ENCODE results near the gene LMLN. TPM values are rescaled to one million over a fixed set of nuclear protein-coding genes. Genes with fewer than 3 reads are reported as not detected.

Gene LMLN
- total and polyA plus RNA-seq, 2 of the 13 experiments (the other 11 are each of a cell fraction or from before 2014, with no cell fraction given) = 1.2 to 1.8 TPM

DNA sequence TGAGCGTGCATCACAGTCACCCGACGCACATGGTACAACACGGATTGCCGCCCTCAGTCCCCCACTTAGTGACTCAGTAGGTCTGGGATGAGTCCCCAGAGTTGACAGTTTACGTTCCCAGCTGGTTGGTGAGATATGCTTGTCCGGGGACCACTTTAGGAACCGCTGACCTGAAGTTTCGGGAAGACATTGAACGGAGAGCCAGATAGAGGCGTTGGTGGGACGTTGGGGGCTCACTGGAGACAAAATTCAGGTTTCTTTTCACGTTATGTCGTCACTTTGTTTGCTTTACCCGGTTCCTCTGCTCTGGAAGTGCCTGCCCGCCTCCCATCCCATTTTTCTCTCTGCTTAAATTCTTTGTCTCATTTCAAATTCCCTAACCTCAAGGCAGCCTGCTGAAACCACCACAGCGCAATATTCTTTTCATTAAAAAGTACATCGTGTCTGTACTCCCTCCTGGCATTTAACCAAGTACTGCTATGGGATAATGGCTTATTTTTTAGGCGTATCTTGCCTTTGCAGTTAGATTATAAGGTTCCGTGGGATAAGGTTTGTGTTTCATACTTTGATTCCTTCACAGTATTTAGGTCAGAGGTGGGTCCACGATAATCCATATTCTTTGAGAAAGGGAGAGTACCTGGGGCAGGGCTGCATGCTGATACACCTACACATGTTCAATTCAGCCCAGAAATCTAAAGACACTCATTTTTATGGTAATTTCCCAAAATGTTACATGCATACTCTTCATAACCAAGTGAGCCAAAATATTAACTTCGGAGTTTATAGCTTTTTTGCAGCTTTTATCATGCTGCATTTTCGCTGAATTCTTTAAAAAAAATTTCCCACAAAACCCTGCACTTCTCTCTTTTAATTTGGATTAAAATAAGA is 921 bp downstream of the LMLN start (continued):
- TF ChIP-seq POLR2AphosphoS5 (IDR thresholded peaks at IDR 0.05; ENCODE audit: low read depth, low read length) = no peak
- TF ChIP-seq FOXC1 (CRISPR knock-in tag; IDR thresholded peaks at IDR 0.05; ENCODE audit: borderline replicate concordance) = no peak
- 0 out of 2 replicates have a peak, but pooled peaks have one; percentile 1 for TF ChIP-seq ZFP82 (CRISPR knock-in tag; IDR thresholded peaks at IDR 0.05; ENCODE audit: borderline replicate concordance)
- no peak for TF ChIP-seq AGO1 (IDR thresholded peaks at IDR 0.05; ENCODE audit: low read depth, low read length, poor library complexity, severe bottlenecking)
- no peak for TF ChIP-seq ZFP1 (CRISPR knock-in tag; IDR thresholded peaks at IDR 0.05)
- no peak for TF ChIP-seq ZNF496 (CRISPR knock-in tag; IDR thresholded peaks at IDR 0.05; ENCODE audit: insufficient replicate concordance)
- TF ChIP-seq MTF1 (CRISPR knock-in tag; IDR thresholded peaks at IDR 0.05) = no peak
- TF ChIP-seq THRA (CRISPR knock-in tag; IDR thresholded peaks at IDR 0.05; ENCODE audit: borderline replicate concordance) = no peak
- TF ChIP-seq CSRNP1 (CRISPR knock-in tag; IDR thresholded peaks at IDR 0.05) = no peak
- no peak for TF ChIP-seq NR2F6 (IDR thresholded peaks at IDR 0.05)
- TF ChIP-seq NR2F6 (CRISPR knock-in tag; IDR thresholded peaks at IDR 0.05) = no peak
- TF ChIP-seq, protein P1, sequence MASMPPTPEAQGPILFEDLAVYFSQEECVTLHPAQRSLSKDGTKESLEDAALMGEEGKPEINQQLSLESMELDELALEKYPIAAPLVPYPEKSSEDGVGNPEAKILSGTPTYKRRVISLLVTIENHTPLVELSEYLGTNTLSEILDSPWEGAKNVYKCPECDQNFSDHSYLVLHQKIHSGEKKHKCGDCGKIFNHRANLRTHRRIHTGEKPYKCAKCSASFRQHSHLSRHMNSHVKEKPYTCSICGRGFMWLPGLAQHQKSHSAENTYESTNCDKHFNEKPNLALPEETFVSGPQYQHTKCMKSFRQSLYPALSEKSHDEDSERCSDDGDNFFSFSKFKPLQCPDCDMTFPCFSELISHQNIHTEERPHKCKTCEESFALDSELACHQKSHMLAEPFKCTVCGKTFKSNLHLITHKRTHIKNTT (CRISPR knock-in tag; IDR thresholded peaks at IDR 0.05) = no peak
- TF ChIP-seq ZNF451 (CRISPR knock-in tag; IDR thresholded peaks at IDR 0.05) = no peak
- no peak for TF ChIP-seq ZNF282 (IDR thresholded peaks at IDR 0.05; ENCODE audit: partially characterized antibody)
- TF ChIP-seq ZNF570 (CRISPR knock-in tag; IDR thresholded peaks at IDR 0.05; ENCODE audit: borderline replicate concordance) = no peak
- no peak for TF ChIP-seq PAX8 (CRISPR knock-in tag; IDR thresholded peaks at IDR 0.05; ENCODE audit: borderline replicate concordance)
- no peak for TF ChIP-seq TOE1 (CRISPR knock-in tag; IDR thresholded peaks at IDR 0.05)
- TF ChIP-seq ZNF83 (CRISPR knock-in tag; IDR thresholded peaks at IDR 0.05; ENCODE audit: borderline replicate concordance) = 0 out of 2 replicates have a peak, but pooled peaks have one; percentile 13
- no peak for TF ChIP-seq CREB1 (IDR thresholded peaks at IDR 0.05)
- no peak for TF ChIP-seq CREB1 (CRISPR knock-in tag; IDR thresholded peaks at IDR 0.05)

Data from HepG2 (cell line).